Measurements from ENCODE around the gene TOR3A. TPM values are rescaled to one million over a fixed set of nuclear protein-coding genes. Genes with fewer than 3 reads are reported as not detected.

The TOR3A gene
- total and polyA plus RNA-seq, 2 of the 8 experiments (the other 6 are each of a cell fraction or from before 2014, with no cell fraction given) = 15.3 to 21.4 TPM

DNA sequence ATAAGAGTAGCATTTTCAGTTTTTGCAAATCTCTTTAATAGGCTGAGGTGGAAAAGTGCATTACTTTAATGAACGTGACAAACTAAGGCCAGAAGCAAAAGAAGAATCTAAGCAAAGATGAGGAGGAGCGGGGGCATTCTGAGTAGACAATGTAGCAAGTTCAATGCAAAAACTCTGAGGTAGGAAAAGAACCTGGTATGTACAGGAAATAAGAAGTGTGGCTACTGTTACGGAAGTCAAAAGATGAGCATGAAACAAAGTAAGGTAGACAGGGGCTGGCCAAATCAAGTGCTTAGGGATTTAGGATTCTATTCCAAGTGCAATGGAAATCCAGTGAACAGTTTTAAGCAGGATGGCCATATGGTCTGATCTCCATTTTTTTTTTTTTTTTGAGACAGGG, 63.7 kb downstream of the TOR3A start:
- no peak overlapping the region for H3K9ac ChIP-seq (replicated peaks in 1 of 4; ENCODE audit: extremely low read depth in 1 of 4, low read depth in 3 of 4, low read length in 3 of 4)
- no peak overlapping the region for H3K27ac ChIP-seq (ENCODE audit: low read depth, low read length)
- no peak overlapping the region for H2BK120ac ChIP-seq (replicated peaks; ENCODE audit: low read depth, low read length)
- H3K56ac ChIP-seq (replicated peaks; ENCODE audit: insufficient read length, low read depth, low read length) = no peak overlapping the region
- H3K36me3 ChIP-seq (ENCODE audit: control insufficient read depth in 2 of 4, insufficient read depth in 4 of 4, low read length in 3 of 4) = no peaks in the 10 kb centered on the region; a peak in 1 of 8 replicates
- TF ChIP-seq CHD1 (IDR thresholded peaks at IDR 0.05; ENCODE audit: low read depth, low read length) (no peak), SAP30 (IDR thresholded peaks at IDR 0.05; ENCODE audit: insufficient read depth, insufficient replicate concordance, low read length) (no peak), PHF8 (conservative IDR thresholded peaks at IDR 0.05; ENCODE audit: low read depth, low read length) (no peak), SRF (IDR thresholded peaks at IDR 0.05; ENCODE audit: low read depth, low read length) (no peak), HDAC2 (IDR thresholded peaks at IDR 0.05; ENCODE audit: borderline replicate concordance in 1 of 2, low read depth in 2 of 2, low read length in 2 of 2) (no peak), FOSL1 (IDR thresholded peaks at IDR 0.05; ENCODE audit: insufficient read depth, low read depth, low read length) (no peak), SIX5 (IDR thresholded peaks at IDR 0.05; ENCODE audit: low read depth, low read length) (no peak), MAFK (IDR thresholded peaks at IDR 0.05; ENCODE audit: low read depth, low read length) (no peak), CBX5 (IDR thresholded peaks at IDR 0.05; ENCODE audit: low read depth, low read length) (no peak), SP2 (IDR thresholded peaks at IDR 0.05; ENCODE audit: low read length) (no peak), EZH2 (IDR thresholded peaks at IDR 0.05; ENCODE audit: low read depth, low read length, severe bottlenecking) (no peak), HDAC6 (IDR thresholded peaks at IDR 0.05; ENCODE audit: low read depth, low read length) (no peak), YY1 (IDR thresholded peaks at IDR 0.05; ENCODE audit: low read depth, low read length) (no peak), JUN (IDR thresholded peaks at IDR 0.05; ENCODE audit: low read depth, low read length) (no peak)
- no peak overlapping the region for H2AK5ac ChIP-seq (ENCODE audit: low read depth, low read length)
- H3K9me3 ChIP-seq (ENCODE audit: insufficient read depth in 2 of 2, low read depth in 1 of 2, low read length in 1 of 2) = no peaks in the 10 kb centered on the region
- no peak overlapping the region for H2BK5ac ChIP-seq (ENCODE audit: low read depth, low read length)
- H3K79me1 ChIP-seq (ENCODE audit: low read depth, low read length) = no peaks in the 10 kb centered on the region
- no peak overlapping the region for H2BK12ac ChIP-seq (ENCODE audit: low read depth, low read length)
- H3K14ac ChIP-seq (ENCODE audit: insufficient read length) = no peak overlapping the region
- FAIRE-seq = no peak
- no peak overlapping the region for H2BK15ac ChIP-seq (ENCODE audit: low read length)
- no peak overlapping the region for H3K4ac ChIP-seq (replicated peaks; ENCODE audit: insufficient read length, low read depth, low read length)
- 95% methylated on average over 3 of the region's 3 CpGs; no CpG with 5 or more reads in 1 of the 2 experiments for WGBS, 2 experiments (ENCODE audit: extremely low coverage in 1 of 2, insufficient coverage in 1 of 2, insufficient read length in 1 of 2, insufficient replicate concordance in 2 of 2, low coverage in 1 of 2, low lambda C conversion rate in 2 of 2, missing lambda C conversion rate in 1 of 2)
- CTCF ChIA-PET (ENCODE audit: partially characterized antibody) = no interaction called here
- H4K5ac ChIP-seq (ENCODE audit: insufficient read length, low read depth, low read length) = no peak overlapping the region
- H3K4me2 ChIP-seq (ENCODE audit: insufficient read depth in 1 of 2, low read depth in 2 of 2, low read length in 2 of 2) = no peak overlapping the region
- H4K8ac ChIP-seq (ENCODE audit: extremely low read depth, insufficient read depth, low read length) = no peak overlapping the region
- H4K91ac ChIP-seq (replicated peaks; ENCODE audit: insufficient read length, low read length) = no peak overlapping the region
- H2AFZ ChIP-seq (ENCODE audit: low read length) = no peak overlapping the region
- no peaks in the 10 kb centered on the region for H3K27me3 ChIP-seq (replicated peaks in 1 of 4; ENCODE audit: control insufficient read depth in 3 of 4, extremely low read depth in 1 of 4, insufficient read depth in 3 of 4, low read length in 3 of 4)
- no peak overlapping the region for H3K18ac ChIP-seq (ENCODE audit: extremely low read depth, low read length)
- no peak for DNase-seq (ENCODE audit: low read depth in 1 of 2, low spot score in 2 of 2)
- no peak overlapping the region for H3K4me3 ChIP-seq (ENCODE audit: extremely low read depth in 1 of 4, insufficient read depth in 2 of 4, low read depth in 3 of 4, low read length in 4 of 4)
- no peak overlapping the region for H3K23ac ChIP-seq (ENCODE audit: insufficient read length)
- no peaks in the 10 kb centered on the region for H3K23me2 ChIP-seq (ENCODE audit: low read depth, low read length)
- H3K4me1 ChIP-seq (replicated peaks in 1 of 4; ENCODE audit: control insufficient read depth in 3 of 4, insufficient read depth in 4 of 4, low read length in 3 of 4) = peaks cover 0 to 4% (median 0%) of the 10 kb centered on the region in 4 experiments; a peak in 1 of 7 replicates
- H3K79me2 ChIP-seq (ENCODE audit: control insufficient read depth in 1 of 2, insufficient read depth in 2 of 2, low read length in 2 of 2) = peaks cover 0 to 22% of the 10 kb centered on the region in 2 experiments; a peak in 1 of 4 replicates
- H4K20me1 ChIP-seq (replicated peaks in 1 of 2; ENCODE audit: control insufficient read depth in 1 of 2, insufficient read depth in 2 of 2, low read length in 2 of 2) = no peaks in the 10 kb centered on the region
- no peak overlapping the region for H2BK20ac ChIP-seq (ENCODE audit: low read length)
- POLR2A ChIA-PET (ENCODE audit: partially characterized antibody) = no interaction called here

Data from H1 (cell line).